ENCODE results near the gene GOLPH3. TPM values are rescaled to one million over a fixed set of nuclear protein-coding genes. Genes with fewer than 3 reads are reported as not detected.

GOLPH3 gene
- total and polyA plus RNA-seq, 9 donors, result 54.2 to 88.9 (median 80.2) TPM

DNA sequence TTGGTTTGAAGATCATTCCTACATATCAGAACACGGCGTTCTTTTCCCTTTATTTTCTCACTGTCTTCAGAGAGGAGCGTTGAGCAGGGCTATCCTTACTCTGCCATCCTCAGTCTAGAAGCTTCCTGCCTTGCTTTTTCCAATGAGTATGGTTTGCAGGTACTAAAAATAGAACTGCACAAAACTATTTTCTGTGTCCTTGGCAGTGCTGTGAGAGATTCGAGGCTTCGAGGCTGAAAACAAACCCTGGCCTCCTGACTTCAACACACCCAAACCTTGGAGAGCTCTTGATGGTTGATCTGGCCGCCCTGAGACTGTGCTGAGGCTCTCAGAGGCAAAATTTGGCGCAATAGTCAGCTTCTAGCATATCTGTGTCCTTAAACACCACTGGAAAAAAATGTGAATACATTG, 78.9 kb downstream of the GOLPH3 start:
- WGBS, 3 donors, result 5 to 19% (median 12%) methylated on average over 7 of the region's 7 CpGs
- H3K4me3 ChIP-seq, result no peak overlapping the region
- TF ChIP-seq CTCF (IDR thresholded peaks at IDR 0.05), result no peak
- TF ChIP-seq POLR2A (IDR thresholded peaks at IDR 0.05), result no peak
- TF ChIP-seq EP300 (IDR thresholded peaks at IDR 0.05), result no peak
- no peaks in the 10 kb centered on the region for H3K36me3 ChIP-seq
- DNase-seq, result peak; percentile 71 to 78 (median 73)
- H3K4me1 ChIP-seq (ENCODE audit: insufficient read depth), result peaks cover 27% of the 10 kb centered on the region
- peak overlapping the region; percentile 50 to 75 for H3K27ac ChIP-seq
- H3K27me3 ChIP-seq, result no peaks in the 10 kb centered on the region
- H3K9me3 ChIP-seq, result no peaks in the 10 kb centered on the region
- intact Hi-C loops (cut with DNase I), result loop anchor here in 3 of 4 donors (5.0 to 10.0 kb wide), 3 partner anchors 77 to 510 kb away; partner anchors contain the start of gene GOLPH3 (in 1 of the 3)

DNA sequence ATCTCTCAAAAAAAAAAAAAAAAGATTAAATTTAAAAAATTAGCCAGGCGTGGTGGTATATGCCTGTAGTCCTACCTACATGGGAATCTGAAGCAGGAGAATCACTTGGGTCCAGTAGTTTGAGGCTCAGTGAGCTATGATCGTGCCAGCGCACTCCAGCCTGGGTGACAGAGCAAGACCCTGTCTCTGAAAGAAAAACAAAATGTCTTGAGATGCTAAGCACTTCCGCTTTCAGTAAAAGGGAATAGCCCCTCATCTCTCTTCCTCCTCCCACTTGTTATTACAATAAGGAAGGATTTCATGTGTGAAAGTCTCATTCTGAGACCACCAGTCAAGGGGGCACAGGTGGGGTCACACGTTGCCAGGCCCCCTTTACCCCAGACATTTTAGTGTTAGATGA, 79.4 kb downstream of the GOLPH3 start:
- TF ChIP-seq POLR2A (IDR thresholded peaks at IDR 0.05) (no peak), CTCF (IDR thresholded peaks at IDR 0.05) (no peak), EP300 (IDR thresholded peaks at IDR 0.05) (no peak)
- no peaks in the 10 kb centered on the region for H3K9me3 ChIP-seq
- intact Hi-C loops (cut with DNase I), result loop anchor here (5.0 to 10.0 kb wide), 5 partner anchors 78 to 512 kb away; partner anchors contain the start of gene GOLPH3 (in 2 of the 4)
- H3K27me3 ChIP-seq, result no peaks in the 10 kb centered on the region
- no peaks in the 10 kb centered on the region for H3K36me3 ChIP-seq
- 80 to 91% (median 80%) methylated on average over 5 of the region's 5 CpGs for WGBS, 3 donors
- H3K27ac ChIP-seq, result peak overlapping the region; percentile 50 to 75
- DNase-seq, result no peak
- peaks cover 27% of the 10 kb centered on the region for H3K4me1 ChIP-seq (ENCODE audit: insufficient read depth)
- no peak overlapping the region for H3K4me3 ChIP-seq

DNA sequence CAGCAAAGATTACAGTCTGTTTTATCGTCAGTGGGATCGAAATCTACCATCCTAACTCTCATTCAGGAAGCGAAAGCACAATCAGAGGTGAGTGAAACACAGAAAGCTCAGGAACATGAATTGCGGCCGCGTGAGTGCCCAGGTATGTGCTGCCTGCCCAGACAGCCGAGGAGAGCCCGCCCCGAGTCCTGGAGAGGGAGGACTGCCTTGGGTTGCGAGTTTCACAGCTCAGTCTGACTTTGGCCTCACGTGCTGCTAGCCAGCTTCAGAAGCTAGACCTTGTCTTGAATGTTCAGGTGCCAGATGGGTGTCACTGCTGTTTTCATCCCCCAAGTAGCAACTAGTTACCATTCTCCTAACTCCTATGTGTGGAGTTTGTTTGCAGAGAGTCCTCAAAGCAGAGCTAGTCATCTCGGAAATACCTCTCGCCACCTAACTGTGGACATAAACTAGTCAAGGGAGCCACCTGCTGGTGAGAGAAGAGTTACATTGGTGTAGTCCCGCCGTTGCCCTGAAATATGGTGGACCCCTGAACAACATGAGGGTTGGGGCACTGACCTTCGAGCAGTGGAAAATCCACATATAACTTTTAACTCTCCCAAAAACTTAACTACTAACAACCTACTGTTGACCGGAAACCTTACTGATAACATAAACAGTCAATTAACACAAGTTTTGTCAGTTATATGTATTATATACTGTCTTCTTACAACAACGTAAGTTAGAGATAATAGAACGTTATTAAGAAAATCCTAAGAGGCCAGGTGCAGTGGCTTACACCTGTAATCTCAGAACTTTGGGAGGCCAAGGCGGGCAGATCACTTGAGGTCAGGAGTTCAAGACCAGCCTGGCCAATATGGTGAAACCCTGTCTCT, 80.9 kb downstream of the GOLPH3 start:
- Histone ChIP-seq H3K9me3 (no peaks in the 10 kb centered on the region), H3K36me3 (no peaks in the 10 kb centered on the region), H3K27ac (no peak overlapping the region), H3K4me1 (ENCODE audit: insufficient read depth) (peaks cover 22% of the 10 kb centered on the region), H3K4me3 (no peak overlapping the region), H3K27me3 (no peaks in the 10 kb centered on the region)
- intact Hi-C loops (cut with DNase I), result loop anchor here (5.0 to 10.0 kb wide), 5 partner anchors 79 to 511 kb away; partner anchors contain the start of gene GOLPH3 (in 1 of the 4)
- TF ChIP-seq EP300 (IDR thresholded peaks at IDR 0.05), result no peak
- TF ChIP-seq CTCF (IDR thresholded peaks at IDR 0.05), result peak; percentile 32 to 90 (median 87)
- TF ChIP-seq POLR2A (IDR thresholded peaks at IDR 0.05), result no peak
- DNase-seq, result peak; percentile 59 to 83 (median 73)
- 53 to 58% (median 58%) methylated on average over 20 of the region's 20 CpGs for WGBS, 3 donors

DNA sequence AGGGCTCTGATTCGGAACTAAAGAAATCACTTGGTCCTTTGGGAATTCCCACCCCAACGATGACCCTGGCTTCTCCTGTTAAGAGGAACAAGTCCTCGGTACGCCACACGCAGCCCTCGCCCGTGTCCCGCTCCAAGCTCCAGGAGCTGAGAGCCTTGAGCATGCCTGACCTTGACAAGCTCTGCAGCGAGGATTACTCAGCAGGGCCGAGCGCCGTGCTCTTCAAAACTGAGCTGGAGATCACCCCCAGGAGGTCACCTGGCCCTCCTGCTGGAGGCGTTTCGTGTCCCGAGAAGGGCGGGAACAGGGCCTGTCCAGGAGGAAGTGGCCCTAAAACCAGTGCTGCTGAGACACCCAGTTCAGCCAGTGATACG, 83.4 kb downstream of the GOLPH3 start:
- 18 to 42% (median 26%) methylated on average over 17 of the region's 17 CpGs for WGBS, 3 donors
- TF ChIP-seq CTCF (IDR thresholded peaks at IDR 0.05) (no peak), EP300 (IDR thresholded peaks at IDR 0.05) (no peak), POLR2A (IDR thresholded peaks at IDR 0.05) (no peak)
- intact Hi-C loops (cut with DNase I), result loop anchor here (5.0 to 10.0 kb wide), 5 partner anchors 82 to 508 kb away; partner anchors contain the start of gene GOLPH3 (in 1 of the 4)
- Histone ChIP-seq H3K36me3 (no peaks in the 10 kb centered on the region), H3K4me1 (ENCODE audit: insufficient read depth) (peaks cover 12% of the 10 kb centered on the region), H3K4me3 (no peak overlapping the region), H3K27me3 (no peaks in the 10 kb centered on the region), H3K9me3 (no peaks in the 10 kb centered on the region), H3K27ac (peak overlapping the region in 1 of 2 donors; percentile 14)
- DNase-seq, result peak; percentile 69 to 77 (median 72)

Measured in ovary (tissue), 9 donors.